NCI-H774 (cell line): ENCODE data around the gene KDELR1.

Experiments used
- DNase-seq: peaks from one replicate; lab custom pipeline; 2025; lab: John Stamatoyannopoulos, UW

Gene KDELR1

GRCh38 chr19:48371367-48371766, 20.0 kb downstream of the KDELR1 start:
- no peak for DNase-seq

GRCh38 chr19:48370955-48371354, 20.4 kb downstream of the KDELR1 start:
- DNase-seq, result no peak

GRCh38 chr19:48368936-48369335, 22.4 kb downstream of the KDELR1 start:
- DNase-seq, result peak; percentile 15

- DNase-seq, result no peak
Measured at GRCh38 chr19:48367855-48368254, 23.5 kb downstream of the KDELR1 start.

GRCh38 chr19:48365602-48366001, 25.7 kb downstream of the KDELR1 start:
- DNase-seq, result no peak

- DNase-seq, result no peak
Measured at GRCh38 chr19:48364598-48365348, 26.6 kb downstream of the KDELR1 start.

GRCh38 chr19:48363810-48364597, 27.3 kb downstream of the KDELR1 start, which contains the start of the genes SYNGR4 and TMEM143:
Gene SYNGR4, plus strand, starts transcription at chr19:48364367. Its CDS starts 1,476 bp downstream, at chr19:48365843.
Gene TMEM143, minus strand, starts transcription at chr19:48363940. Its CDS starts 20 bp downstream, at chr19:48363920.
- peak; percentile 100 for DNase-seq

GRCh38 chr19:48363500-48363809, 27.9 kb downstream of the KDELR1 start:
- no peak for DNase-seq

GRCh38 chr19:48362716-48363499, 28.4 kb downstream of the KDELR1 start:
- peak; percentile 96 for DNase-seq

- DNase-seq, result no peak
Measured at GRCh38 chr19:48361912-48362311, 29.4 kb downstream of the KDELR1 start.

- no peak for DNase-seq
Measured at GRCh38 chr19:48359123-48359522, 32.2 kb downstream of the KDELR1 start.

GRCh38 chr19:48355365-48355954, 35.9 kb downstream of the KDELR1 start:
- DNase-seq, result no peak

GRCh38 chr19:48354332-48354992, 36.9 kb downstream of the KDELR1 start:
- DNase-seq, result no peak

GRCh38 chr19:48353677-48354076, 37.7 kb downstream of the KDELR1 start:
- DNase-seq, result no peak

- DNase-seq, result peak; percentile 50
Measured at GRCh38 chr19:48351341-48351752, 40.0 kb downstream of the KDELR1 start.

- DNase-seq, result no peak
Measured at GRCh38 chr19:48350856-48351255, 40.5 kb downstream of the KDELR1 start.

- DNase-seq, result no peak
Measured at GRCh38 chr19:48348737-48349136, 42.6 kb downstream of the KDELR1 start.

GRCh38 chr19:48348045-48348444, 43.3 kb downstream of the KDELR1 start:
- DNase-seq, result no peak

- no peak for DNase-seq
Measured at GRCh38 chr19:48346191-48346590, 45.2 kb downstream of the KDELR1 start.

- DNase-seq, result no peak
Measured at GRCh38 chr19:48344892-48345291, 46.5 kb downstream of the KDELR1 start.

- DNase-seq, result no peak
Measured at GRCh38 chr19:48342841-48343540, 48.4 kb downstream of the KDELR1 start.
